Measurements from ENCODE around the gene CAMTA1.

DNA sequence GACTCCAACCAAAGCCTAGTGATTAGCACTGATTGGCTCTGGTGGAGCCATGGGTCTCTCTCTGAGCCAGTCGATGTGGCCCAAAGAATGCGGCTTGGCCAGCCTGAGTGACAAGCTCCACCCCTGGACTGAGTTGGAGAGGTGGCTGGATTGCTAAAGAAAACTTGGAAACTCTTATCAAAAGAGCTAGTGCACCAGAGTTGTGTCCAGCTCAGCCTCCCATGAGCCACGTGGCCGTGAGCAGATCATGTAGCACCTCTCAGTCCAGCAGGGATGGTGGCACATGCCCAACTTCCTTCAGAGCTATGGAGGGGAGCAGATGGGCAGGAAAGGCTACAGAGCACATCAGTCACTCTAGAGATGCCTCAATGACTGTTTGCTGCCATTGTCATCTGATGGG is 843.0 kb downstream of the CAMTA1 start:
- TF ChIP-seq ZFP37 (tag by site-specific recombination; IDR thresholded peaks at IDR 0.05) (no peak), ZNF777 (tag by site-specific recombination; IDR thresholded peaks at IDR 0.05; ENCODE audit: borderline replicate concordance) (no peak), CTCF (tag by site-specific recombination; IDR thresholded peaks at IDR 0.05) (no peak), ZNF660 (tag by site-specific recombination; IDR thresholded peaks at IDR 0.05) (no peak), ZNF37A (tag by site-specific recombination; IDR thresholded peaks at IDR 0.05) (no peak), ZNF174 (tag by site-specific recombination; IDR thresholded peaks at IDR 0.05) (no peak), ZNF785 (tag by site-specific recombination; IDR thresholded peaks at IDR 0.05) (no peak), SALL2 (tag by site-specific recombination; IDR thresholded peaks at IDR 0.05; ENCODE audit: borderline replicate concordance) (no peak), ZEB2 (tag by site-specific recombination; IDR thresholded peaks at IDR 0.05) (no peak)
- TF ChIP-seq, protein P1, sequence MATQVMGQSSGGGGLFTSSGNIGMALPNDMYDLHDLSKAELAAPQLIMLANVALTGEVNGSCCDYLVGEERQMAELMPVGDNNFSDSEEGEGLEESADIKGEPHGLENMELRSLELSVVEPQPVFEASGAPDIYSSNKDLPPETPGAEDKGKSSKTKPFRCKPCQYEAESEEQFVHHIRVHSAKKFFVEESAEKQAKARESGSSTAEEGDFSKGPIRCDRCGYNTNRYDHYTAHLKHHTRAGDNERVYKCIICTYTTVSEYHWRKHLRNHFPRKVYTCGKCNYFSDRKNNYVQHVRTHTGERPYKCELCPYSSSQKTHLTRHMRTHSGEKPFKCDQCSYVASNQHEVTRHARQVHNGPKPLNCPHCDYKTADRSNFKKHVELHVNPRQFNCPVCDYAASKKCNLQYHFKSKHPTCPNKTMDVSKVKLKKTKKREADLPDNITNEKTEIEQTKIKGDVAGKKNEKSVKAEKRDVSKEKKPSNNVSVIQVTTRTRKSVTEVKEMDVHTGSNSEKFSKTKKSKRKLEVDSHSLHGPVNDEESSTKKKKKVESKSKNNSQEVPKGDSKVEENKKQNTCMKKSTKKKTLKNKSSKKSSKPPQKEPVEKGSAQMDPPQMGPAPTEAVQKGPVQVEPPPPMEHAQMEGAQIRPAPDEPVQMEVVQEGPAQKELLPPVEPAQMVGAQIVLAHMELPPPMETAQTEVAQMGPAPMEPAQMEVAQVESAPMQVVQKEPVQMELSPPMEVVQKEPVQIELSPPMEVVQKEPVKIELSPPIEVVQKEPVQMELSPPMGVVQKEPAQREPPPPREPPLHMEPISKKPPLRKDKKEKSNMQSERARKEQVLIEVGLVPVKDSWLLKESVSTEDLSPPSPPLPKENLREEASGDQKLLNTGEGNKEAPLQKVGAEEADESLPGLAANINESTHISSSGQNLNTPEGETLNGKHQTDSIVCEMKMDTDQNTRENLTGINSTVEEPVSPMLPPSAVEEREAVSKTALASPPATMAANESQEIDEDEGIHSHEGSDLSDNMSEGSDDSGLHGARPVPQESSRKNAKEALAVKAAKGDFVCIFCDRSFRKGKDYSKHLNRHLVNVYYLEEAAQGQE (tag by site-specific recombination; IDR thresholded peaks at IDR 0.05) = no peak
- TF ChIP-seq, protein P2, sequence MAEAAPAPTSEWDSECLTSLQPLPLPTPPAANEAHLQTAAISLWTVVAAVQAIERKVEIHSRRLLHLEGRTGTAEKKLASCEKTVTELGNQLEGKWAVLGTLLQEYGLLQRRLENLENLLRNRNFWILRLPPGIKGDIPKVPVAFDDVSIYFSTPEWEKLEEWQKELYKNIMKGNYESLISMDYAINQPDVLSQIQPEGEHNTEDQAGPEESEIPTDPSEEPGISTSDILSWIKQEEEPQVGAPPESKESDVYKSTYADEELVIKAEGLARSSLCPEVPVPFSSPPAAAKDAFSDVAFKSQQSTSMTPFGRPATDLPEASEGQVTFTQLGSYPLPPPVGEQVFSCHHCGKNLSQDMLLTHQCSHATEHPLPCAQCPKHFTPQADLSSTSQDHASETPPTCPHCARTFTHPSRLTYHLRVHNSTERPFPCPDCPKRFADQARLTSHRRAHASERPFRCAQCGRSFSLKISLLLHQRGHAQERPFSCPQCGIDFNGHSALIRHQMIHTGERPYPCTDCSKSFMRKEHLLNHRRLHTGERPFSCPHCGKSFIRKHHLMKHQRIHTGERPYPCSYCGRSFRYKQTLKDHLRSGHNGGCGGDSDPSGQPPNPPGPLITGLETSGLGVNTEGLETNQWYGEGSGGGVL (tag by site-specific recombination; IDR thresholded peaks at IDR 0.05) = no peak

Measured in HEK293 (cell line).